D721Med (cell line): ENCODE data around the gene RAD23A.
A peak's percentile ranks its signal among the peaks of the same experiment; 100 is the strongest.

ENCODE experiments used
- DNase-seq: peaks from one replicate; pipeline ENCODE4 v3.0.0; 2011; ENCODE audit warnings: low spot score; ENCODE audit not compliant: insufficient read length
- FAIRE-seq: peaks from 2 replicates; lab custom pipeline; 2011; peaks lifted over from hg19 to GRCh38; lab: Jason Lieb, UNC
- TF ChIP-seq, protein P1 (sequence below): IDR thresholded peaks from 2 replicates; pipeline ENCODE4 v1.5.1; 2012; ENCODE audit warnings: mild to moderate bottlenecking, control low read depth; ENCODE audit not compliant: insufficient read depth; ENCODE audit errors: missing control alignments

Gene RAD23A

DNA sequence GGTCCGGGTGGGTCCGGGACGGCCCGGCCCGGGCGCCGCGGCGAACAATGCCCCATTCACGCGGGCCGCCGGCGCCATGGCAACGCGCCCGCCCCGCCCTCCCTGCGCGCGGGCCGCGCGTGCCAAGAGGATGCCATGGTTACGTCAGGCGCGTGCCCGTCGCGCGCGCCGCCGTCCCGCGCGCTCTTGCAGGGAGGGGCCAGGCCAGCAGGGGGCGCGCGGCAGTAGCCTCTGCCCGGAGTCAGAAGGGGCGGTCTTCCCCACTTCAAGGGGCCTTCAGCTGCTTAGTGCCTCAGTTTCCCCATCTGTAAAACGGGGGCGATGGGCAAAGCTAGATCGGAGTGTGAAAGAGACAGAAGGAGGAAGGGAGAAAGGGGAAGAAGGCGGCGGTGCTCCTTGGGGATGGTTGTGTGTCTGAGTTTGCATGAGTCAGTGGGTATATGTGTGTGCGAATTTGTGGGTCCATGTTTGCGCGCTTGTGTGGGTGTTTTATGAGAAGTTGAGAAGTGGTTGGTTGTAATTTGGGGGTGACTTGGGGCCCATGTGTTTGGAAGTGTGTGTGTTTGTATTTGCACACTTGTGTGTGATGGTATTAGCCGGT is 38.0 kb downstream of the RAD23A start:
- FAIRE-seq: no peak
- TF ChIP-seq, protein P1, sequence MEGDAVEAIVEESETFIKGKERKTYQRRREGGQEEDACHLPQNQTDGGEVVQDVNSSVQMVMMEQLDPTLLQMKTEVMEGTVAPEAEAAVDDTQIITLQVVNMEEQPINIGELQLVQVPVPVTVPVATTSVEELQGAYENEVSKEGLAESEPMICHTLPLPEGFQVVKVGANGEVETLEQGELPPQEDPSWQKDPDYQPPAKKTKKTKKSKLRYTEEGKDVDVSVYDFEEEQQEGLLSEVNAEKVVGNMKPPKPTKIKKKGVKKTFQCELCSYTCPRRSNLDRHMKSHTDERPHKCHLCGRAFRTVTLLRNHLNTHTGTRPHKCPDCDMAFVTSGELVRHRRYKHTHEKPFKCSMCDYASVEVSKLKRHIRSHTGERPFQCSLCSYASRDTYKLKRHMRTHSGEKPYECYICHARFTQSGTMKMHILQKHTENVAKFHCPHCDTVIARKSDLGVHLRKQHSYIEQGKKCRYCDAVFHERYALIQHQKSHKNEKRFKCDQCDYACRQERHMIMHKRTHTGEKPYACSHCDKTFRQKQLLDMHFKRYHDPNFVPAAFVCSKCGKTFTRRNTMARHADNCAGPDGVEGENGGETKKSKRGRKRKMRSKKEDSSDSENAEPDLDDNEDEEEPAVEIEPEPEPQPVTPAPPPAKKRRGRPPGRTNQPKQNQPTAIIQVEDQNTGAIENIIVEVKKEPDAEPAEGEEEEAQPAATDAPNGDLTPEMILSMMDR: peak; percentile 82
- DNase-seq: peak; percentile 85

DNA sequence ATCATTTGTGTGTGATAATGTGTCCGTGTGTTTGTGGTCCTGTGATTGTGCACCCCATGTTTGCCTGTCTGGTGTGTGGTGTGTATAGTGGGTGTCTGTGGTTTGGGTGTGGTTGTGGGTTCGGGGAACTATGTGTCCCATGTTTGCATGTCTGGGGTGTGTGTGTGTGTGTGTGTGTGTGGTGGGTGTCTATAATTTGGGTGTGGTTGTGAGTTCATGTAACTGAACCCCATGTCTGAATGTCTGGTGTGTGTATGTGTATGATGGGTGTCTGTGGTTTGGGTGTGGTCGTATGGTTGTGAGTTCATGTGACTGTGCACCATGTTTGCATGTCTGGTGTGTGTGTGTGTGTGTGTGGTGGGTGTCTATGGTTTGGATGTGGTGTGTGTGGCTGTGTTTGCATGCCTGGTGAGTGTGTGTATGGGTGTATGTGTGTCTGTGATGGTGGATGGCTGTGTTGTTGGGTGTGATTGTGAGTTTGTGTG is 38.5 kb downstream of the RAD23A start:
- TF ChIP-seq, protein P1: no peak
- FAIRE-seq: no peak
- DNase-seq: no peak

DNA sequence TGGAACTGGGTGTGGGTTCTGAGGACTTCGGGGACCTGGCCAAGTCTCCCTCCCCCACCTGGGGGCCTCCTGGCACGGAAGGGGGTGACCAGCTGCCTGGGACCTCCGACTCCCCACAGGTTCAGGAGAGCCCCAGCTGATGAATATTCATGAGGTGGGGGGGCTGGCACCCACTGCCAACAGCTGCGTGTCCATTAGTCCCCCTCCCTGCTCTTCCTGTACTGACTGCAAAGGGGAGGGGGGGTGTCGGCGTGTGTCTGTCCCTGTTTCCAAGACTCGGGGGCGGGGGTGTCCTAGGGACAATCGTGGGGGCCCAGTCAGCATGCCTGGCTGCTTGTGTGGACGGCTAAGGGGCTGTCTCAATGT is 39.0 kb downstream of the RAD23A start:
- TF ChIP-seq, protein P1: no peak
- DNase-seq (no peak), FAIRE-seq (no peak)

DNA sequence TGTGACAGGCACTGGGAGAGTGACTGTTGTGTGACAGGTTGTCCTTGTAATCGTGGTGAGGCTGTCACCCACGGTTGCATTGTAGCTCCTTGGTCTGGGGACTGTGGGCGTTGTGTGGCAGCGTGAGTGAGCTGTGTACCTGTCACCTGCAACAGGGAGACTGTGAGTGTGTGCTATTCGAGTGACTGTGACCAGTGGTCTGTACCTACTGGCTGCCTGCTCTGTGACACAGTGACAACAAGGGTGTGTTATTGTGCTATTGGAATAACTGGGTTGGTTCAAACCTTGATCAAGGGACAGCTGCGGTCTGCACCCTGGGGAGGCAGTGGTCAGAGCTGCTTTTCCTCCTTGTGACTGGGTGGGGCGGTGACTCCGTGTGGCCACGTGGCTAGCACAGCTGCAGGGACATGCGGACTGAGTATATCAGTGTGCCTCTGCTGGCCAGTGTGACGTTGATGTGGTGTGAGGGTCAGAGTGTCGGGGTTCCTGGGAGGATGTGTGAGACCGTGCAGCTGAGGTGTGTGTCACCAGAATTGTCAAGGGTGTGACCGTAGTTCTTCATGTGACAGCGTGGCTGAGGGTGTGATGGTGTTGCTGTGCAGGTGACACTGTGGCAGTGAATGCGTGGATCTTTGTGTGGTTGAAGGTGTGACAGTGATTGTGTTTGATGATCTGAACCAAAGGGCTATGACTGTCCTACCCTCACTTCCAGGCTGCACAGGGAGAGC is 39.6 kb downstream of the RAD23A start:
- TF ChIP-seq, protein P1: no peak
- DNase-seq: no peak
- no peak for FAIRE-seq

DNA sequence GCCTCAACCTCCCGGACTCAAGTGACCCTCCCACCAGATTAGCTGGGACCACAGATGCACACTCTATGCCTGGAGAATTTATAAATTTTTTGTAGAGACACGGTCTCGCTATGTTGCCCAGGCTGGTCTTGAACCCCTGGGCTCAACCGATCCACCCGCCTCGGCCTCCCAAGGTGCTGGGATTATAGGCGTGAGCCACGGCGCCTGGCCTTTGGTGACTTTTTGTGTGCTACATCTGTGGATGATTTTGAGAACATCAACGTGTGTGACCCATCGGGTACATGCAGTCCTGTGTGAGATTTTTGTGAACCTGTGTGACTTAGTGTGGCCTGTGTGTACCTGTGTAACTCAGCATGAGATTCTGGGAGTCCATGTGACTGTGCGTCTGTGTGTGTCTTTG is 41.1 kb downstream of the RAD23A start:
- TF ChIP-seq, protein P1: no peak
- no peak for DNase-seq
- no peak for FAIRE-seq

DNA sequence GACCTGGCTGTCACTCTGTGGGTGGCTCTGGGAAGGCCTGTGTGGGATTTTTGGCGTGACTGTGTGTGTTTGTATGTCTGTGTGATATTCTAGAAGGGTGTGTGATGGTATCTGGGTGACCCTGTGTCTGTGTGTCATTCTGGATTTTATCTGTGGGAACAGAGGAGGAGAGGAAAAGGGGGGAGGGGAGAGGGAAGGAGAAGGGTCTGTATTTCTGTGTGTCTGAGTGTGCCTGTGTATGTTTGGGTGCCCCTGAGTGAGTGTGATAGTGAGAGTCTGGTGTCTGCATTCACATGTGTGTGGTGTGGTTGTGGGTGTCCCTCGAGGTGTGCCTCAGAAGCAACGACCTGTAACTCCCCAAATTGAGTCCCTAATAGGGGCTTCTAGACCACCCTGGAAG is 41.5 kb downstream of the RAD23A start:
- TF ChIP-seq, protein P1: no peak
- no peak for FAIRE-seq
- no peak for DNase-seq

DNA sequence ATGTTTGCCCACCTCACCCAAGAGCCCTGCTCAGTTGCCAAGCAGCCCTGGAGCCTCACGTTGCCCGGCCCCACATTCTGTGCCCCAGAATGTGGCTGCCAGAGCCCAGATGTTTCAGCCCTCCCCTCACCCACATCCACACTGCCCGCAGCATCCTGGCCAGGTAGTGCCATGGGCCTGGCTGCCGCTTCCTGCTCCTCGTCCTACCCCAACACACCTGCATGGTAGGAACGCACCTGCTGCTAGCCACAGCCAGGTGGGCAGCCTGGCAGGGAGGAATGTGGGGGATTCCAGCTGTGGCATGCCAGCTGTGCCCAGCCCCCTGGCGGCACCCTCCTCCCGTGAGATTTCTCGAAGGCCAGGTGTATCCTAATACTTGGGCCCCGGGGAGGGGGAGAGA is 42.1 kb downstream of the RAD23A start:
- FAIRE-seq (no peak), DNase-seq (no peak)
- TF ChIP-seq, protein P1: no peak
